ENCODE measurements around the gene P3H1. TPM values are rescaled to one million over a fixed set of nuclear protein-coding genes. Genes with fewer than 3 reads are reported as not detected.

The P3H1 gene
- 29.7 to 34.1 TPM (median 31.2 TPM) in 5 replicates for total RNA-seq (2022; extraction: Qiagen RNA extraction; ENCODE audit: low read depth)

GRCh38 chr1:42766741-42767509 is at the start of gene P3H1, which contains the start of gene C1orf50:
Gene P3H1, minus strand, starts transcription at chr1:42767028. Its CDS starts 57 bp downstream, at chr1:42766971.
Gene C1orf50, plus strand, starts transcription at chr1:42767249. Its CDS starts 63 bp downstream, at chr1:42767312.

GRCh38 chr1:42784946-42785693 is 18.3 kb upstream of the P3H1 start, which contains the start of gene TMEM269:
Gene TMEM269, plus strand, starts transcription at chr1:42784991. Its CDS starts 4,903 bp downstream, at chr1:42789894.

GRCh38 chr1:42739753-42740700 is 26.8 kb downstream of the P3H1 start, which contains the start of gene CLDN19:
Gene CLDN19, minus strand, starts transcription at chr1:42740236. Its CDS starts 173 bp downstream, at chr1:42740063.

Other genes with a start within 250 kb of the P3H1 start
- gene PPIH, start 108.6 kb downstream of the P3H1 start, total RNA-seq (2022; extraction: Qiagen RNA extraction; ENCODE audit: low read depth): 59.9 to 64.2 TPM (median 62.6 TPM) in 5 replicates
- gene YBX1, start 84.6 kb downstream of the P3H1 start, total RNA-seq (2022; extraction: Qiagen RNA extraction; ENCODE audit: low read depth): 733 to 810 TPM (median 766 TPM) in 5 replicates
- not detected in 5 replicates for gene CLDN19, start 26.8 kb downstream of the P3H1 start, total RNA-seq (2022; extraction: Qiagen RNA extraction; ENCODE audit: low read depth)
- 3.3 to 5.0 TPM (median 4.6 TPM) in 5 replicates for gene C1orf50, start 221 bp upstream of the P3H1 start, total RNA-seq (2022; extraction: Qiagen RNA extraction; ENCODE audit: low read depth)
- gene TMEM269, start 18.0 kb upstream of the P3H1 start, total RNA-seq (2022; extraction: Qiagen RNA extraction; ENCODE audit: low read depth): 0.07 to 0.15 TPM (median 0.09 TPM) in 5 replicates
- 3.5 to 4.6 TPM (median 3.9 TPM) in 5 replicates for gene ERMAP, start 50.1 kb upstream of the P3H1 start, total RNA-seq (2022; extraction: Qiagen RNA extraction; ENCODE audit: low read depth)
- gene SVBP, start 50.4 kb upstream of the P3H1 start, total RNA-seq (2022; extraction: Qiagen RNA extraction; ENCODE audit: low read depth): 11.2 to 17.1 TPM (median 14.3 TPM) in 5 replicates
- gene ZNF691, start 79.6 kb upstream of the P3H1 start, total RNA-seq (2022; extraction: Qiagen RNA extraction; ENCODE audit: low read depth): 5.8 to 7.7 TPM (median 6.8 TPM) in 5 replicates
- gene SLC2A1, start 191.8 kb upstream of the P3H1 start, total RNA-seq (2022; extraction: Qiagen RNA extraction; ENCODE audit: low read depth): 139 to 173 TPM (median 152 TPM) in 5 replicates

Measured in A549 treated with DMSO at 1 μM for 4 hours (cell line).